Measurements from ENCODE around the gene NPW.

DNA sequence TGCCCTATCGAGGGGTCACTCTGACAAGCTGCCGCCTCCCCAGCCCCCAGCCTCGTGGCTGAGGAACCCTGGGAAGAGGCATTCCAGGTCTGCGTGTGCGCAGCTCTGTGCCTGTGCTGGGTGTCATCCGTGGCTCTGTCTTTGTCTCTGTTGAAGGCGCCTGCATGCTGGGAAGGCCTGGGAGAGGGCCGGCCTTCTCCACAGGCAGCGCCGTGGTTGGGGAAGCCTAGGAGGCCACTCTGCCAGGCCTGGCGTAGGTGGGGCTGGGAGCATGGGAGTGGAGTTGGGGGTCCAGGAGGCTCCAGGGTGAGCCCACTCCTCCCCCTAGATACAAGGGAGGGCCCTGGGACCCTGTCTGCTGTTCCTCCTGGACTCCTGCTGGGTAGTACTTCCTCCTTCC lies 10.5 kb downstream of the NPW start:
- TF ChIP-seq, protein P1, sequence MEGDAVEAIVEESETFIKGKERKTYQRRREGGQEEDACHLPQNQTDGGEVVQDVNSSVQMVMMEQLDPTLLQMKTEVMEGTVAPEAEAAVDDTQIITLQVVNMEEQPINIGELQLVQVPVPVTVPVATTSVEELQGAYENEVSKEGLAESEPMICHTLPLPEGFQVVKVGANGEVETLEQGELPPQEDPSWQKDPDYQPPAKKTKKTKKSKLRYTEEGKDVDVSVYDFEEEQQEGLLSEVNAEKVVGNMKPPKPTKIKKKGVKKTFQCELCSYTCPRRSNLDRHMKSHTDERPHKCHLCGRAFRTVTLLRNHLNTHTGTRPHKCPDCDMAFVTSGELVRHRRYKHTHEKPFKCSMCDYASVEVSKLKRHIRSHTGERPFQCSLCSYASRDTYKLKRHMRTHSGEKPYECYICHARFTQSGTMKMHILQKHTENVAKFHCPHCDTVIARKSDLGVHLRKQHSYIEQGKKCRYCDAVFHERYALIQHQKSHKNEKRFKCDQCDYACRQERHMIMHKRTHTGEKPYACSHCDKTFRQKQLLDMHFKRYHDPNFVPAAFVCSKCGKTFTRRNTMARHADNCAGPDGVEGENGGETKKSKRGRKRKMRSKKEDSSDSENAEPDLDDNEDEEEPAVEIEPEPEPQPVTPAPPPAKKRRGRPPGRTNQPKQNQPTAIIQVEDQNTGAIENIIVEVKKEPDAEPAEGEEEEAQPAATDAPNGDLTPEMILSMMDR (conservative IDR thresholded peaks at IDR 0.05): no peak
- TF ChIP-seq ZFX (IDR thresholded peaks at IDR 0.05): no peak
